Mesodermal cell (in vitro differentiated cells): ENCODE results near the gene LCP1.

Source experiments
- H3K27ac ChIP-seq: 2 replicates; pipeline ENCODE4 v1.7.0; 2013; ENCODE audit warnings: mild to moderate bottlenecking, low read depth, low read length, moderate library complexity; ENCODE audit not compliant: severe bottlenecking
- H3K36me3 ChIP-seq: 2 replicates; pipeline ENCODE4 v1.7.1; 2013; ENCODE audit warnings: mild to moderate bottlenecking, low read length, moderate library complexity; ENCODE audit not compliant: control insufficient read depth, insufficient read depth
- H3K4me1 ChIP-seq: one replicate; pipeline ENCODE4 v1.7.1; 2013; ENCODE audit warnings: mild to moderate bottlenecking, low read length; ENCODE audit not compliant: insufficient read depth, control insufficient read depth, poor library complexity, severe bottlenecking
- H3K4me3 ChIP-seq: 2 replicates; pipeline ENCODE4 v1.7.0; 2013; ENCODE audit warnings: low read length, control low read depth, mild to moderate bottlenecking; ENCODE audit not compliant: insufficient read depth, poor library complexity, severe bottlenecking; ENCODE audit errors: extremely low read depth
- H3K9me3 ChIP-seq: 2 replicates; pipeline ENCODE4 v1.7.1; 2013; ENCODE audit warnings: mild to moderate bottlenecking, low read length, moderate library complexity; ENCODE audit not compliant: control insufficient read depth
- WGBS, 2 experiments: methylation state at CpG; one replicate each; pipeline ENCODE4 v1.1.5; 2013; ENCODE audit warnings: missing lambda C conversion rate in 2 of 2; ENCODE audit not compliant: insufficient coverage in 2 of 2; 5-methylcytosine and 5-hydroxymethylcytosine counted together

Gene LCP1

GRCh38 chr13:46100191-46100815 is 81.7 kb downstream of the LCP1 start:
- Histone ChIP-seq H3K9me3 (no peaks in the 10 kb centered on the region), H3K4me1 (no peaks in the 10 kb centered on the region), H3K36me3 (no peaks in the 10 kb centered on the region), H3K4me3 (no peak overlapping the region), H3K27ac (peak overlapping the region; percentile 4)
- WGBS, 2 experiments, result 86% methylated on average over 1 of the region's 1 CpG; no CpG with 5 or more reads in 1 of the 2 experiments

GRCh38 chr13:46097663-46098062 is 84.3 kb downstream of the LCP1 start:
- no peaks in the 10 kb centered on the region for H3K9me3 ChIP-seq
- no peaks in the 10 kb centered on the region for H3K4me1 ChIP-seq
- H3K4me3 ChIP-seq, result no peak overlapping the region
- H3K36me3 ChIP-seq, result no peaks in the 10 kb centered on the region
- 94 to 100% methylated on average over 2 to 3 of the region's 4 CpGs for WGBS, 2 experiments
- H3K27ac ChIP-seq, result no peak overlapping the region

- Histone ChIP-seq H3K4me3 (no peak overlapping the region), H3K36me3 (no peaks in the 10 kb centered on the region), H3K9me3 (no peaks in the 10 kb centered on the region), H3K27ac (no peak overlapping the region), H3K4me1 (no peaks in the 10 kb centered on the region)
- WGBS, 2 experiments, result 89 to 90% methylated on average over 3 of the region's 3 CpGs
Observed at GRCh38 chr13:46097015-46097414, 85.0 kb downstream of the LCP1 start.

- no peak overlapping the region for H3K4me3 ChIP-seq
- WGBS, 2 experiments, result 88 to 100% methylated on average over 2 to 3 of the region's 3 CpGs
Observed at GRCh38 chr13:46094478-46094877, 87.5 kb downstream of the LCP1 start.

GRCh38 chr13:46088821-46089562 is 93.0 kb downstream of the LCP1 start:
- H3K4me3 ChIP-seq, result no peak overlapping the region
- WGBS, 2 experiments, result 64 to 79% methylated on average over 2 to 3 of the region's 5 CpGs
- H3K9me3 ChIP-seq, result no peaks in the 10 kb centered on the region
- H3K27ac ChIP-seq, result no peak overlapping the region
- H3K4me1 ChIP-seq, result no peaks in the 10 kb centered on the region
- H3K36me3 ChIP-seq, result no peaks in the 10 kb centered on the region

More at GRCh38 chr13:46094478-46094877, 87.5 kb downstream of the LCP1 start:
- H3K27ac ChIP-seq, result no peak overlapping the region
- no peaks in the 10 kb centered on the region for H3K9me3 ChIP-seq
- H3K36me3 ChIP-seq, result no peaks in the 10 kb centered on the region
- no peaks in the 10 kb centered on the region for H3K4me1 ChIP-seq

- no peaks in the 10 kb centered on the region for H3K9me3 ChIP-seq
- no peaks in the 10 kb centered on the region for H3K36me3 ChIP-seq
- H3K4me1 ChIP-seq, result no peaks in the 10 kb centered on the region
- H3K27ac ChIP-seq, result no peak overlapping the region
- no peak overlapping the region for H3K4me3 ChIP-seq
Observed at GRCh38 chr13:46087481-46087880, 94.5 kb downstream of the LCP1 start.

GRCh38 chr13:46086985-46087384 is 95.0 kb downstream of the LCP1 start:
- Histone ChIP-seq H3K4me3 (no peak overlapping the region), H3K36me3 (no peaks in the 10 kb centered on the region), H3K9me3 (no peaks in the 10 kb centered on the region), H3K27ac (no peak overlapping the region), H3K4me1 (no peaks in the 10 kb centered on the region)
- 88 to 91% methylated on average over 7 to 9 of the region's 12 CpGs for WGBS, 2 experiments

GRCh38 chr13:46086421-46086922 is 95.5 kb downstream of the LCP1 start:
- 83 to 93% methylated on average over 7 to 10 of the region's 12 CpGs for WGBS, 2 experiments
- Histone ChIP-seq H3K4me1 (no peaks in the 10 kb centered on the region), H3K4me3 (no peak overlapping the region), H3K9me3 (no peaks in the 10 kb centered on the region), H3K36me3 (no peaks in the 10 kb centered on the region), H3K27ac (no peak overlapping the region)

- 90 to 99% methylated on average over 9 to 13 of the region's 13 CpGs for WGBS, 2 experiments
- H3K4me1 ChIP-seq, result no peaks in the 10 kb centered on the region
- no peak overlapping the region for H3K4me3 ChIP-seq
- H3K27ac ChIP-seq, result no peak overlapping the region
- H3K9me3 ChIP-seq, result no peaks in the 10 kb centered on the region
- no peaks in the 10 kb centered on the region for H3K36me3 ChIP-seq
Observed at GRCh38 chr13:46085737-46086136, 96.2 kb downstream of the LCP1 start.

GRCh38 chr13:46082324-46082723 is 99.7 kb downstream of the LCP1 start:
- H3K9me3 ChIP-seq, result no peaks in the 10 kb centered on the region
- no peaks in the 10 kb centered on the region for H3K36me3 ChIP-seq
- no peaks in the 10 kb centered on the region for H3K4me1 ChIP-seq
- H3K27ac ChIP-seq, result no peak overlapping the region
- no peak overlapping the region for H3K4me3 ChIP-seq
- WGBS, 2 experiments, result 89 to 91% methylated on average over 5 of the region's 5 CpGs

- Histone ChIP-seq H3K4me3 (no peak overlapping the region), H3K27ac (no peak overlapping the region), H3K9me3 (no peaks in the 10 kb centered on the region), H3K4me1 (no peaks in the 10 kb centered on the region), H3K36me3 (no peaks in the 10 kb centered on the region)
- 80% methylated on average over 1 of the region's 2 CpGs; no CpG with 5 or more reads in 1 of the 2 experiments for WGBS, 2 experiments
Observed at GRCh38 chr13:46079770-46080169, 102.2 kb downstream of the LCP1 start.
